Cardiac muscle cell (in vitro differentiated cells and primary cell): ENCODE results near the gene ZMAT5. TPM values are rescaled to one million over a fixed set of nuclear protein-coding genes. Genes with fewer than 3 reads are reported as not detected.

Source experiments
- DNase-seq, 2 donors: peaks; one replicate each; pipeline versions ENCODE4 v3.0.0 to v3.0.0-alpha.2; 2010 to 2017; ENCODE audit warnings: low read depth in 1 of 2, low spot score in 1 of 2
- H3K27ac ChIP-seq: fragments of 200-600 bp; sonication (generic); 2 replicates; pipeline ENCODE4 v1.5.1; 2016
- H3K27me3 ChIP-seq: fragments of 200-600 bp; sonication (generic); 2 replicates; pipeline ENCODE4 v1.6.0; 2016; ENCODE audit warnings: control low read depth
- H3K36me3 ChIP-seq: fragments of 200-600 bp; sonication (generic); 2 replicates; pipeline ENCODE4 v1.5.1; 2016; ENCODE audit warnings: control low read depth
- H3K4me1 ChIP-seq: fragments of 200-600 bp; sonication (generic); 2 replicates; pipeline ENCODE4 v1.8.1; 2017; ENCODE audit warnings: low read depth, mild to moderate bottlenecking, mixed run types
- H3K4me3 ChIP-seq: fragments of 200-600 bp; sonication (generic); 2 replicates; pipeline ENCODE4 v1.5.1; 2016; ENCODE audit warnings: mild to moderate bottlenecking
- H3K9me3 ChIP-seq: fragments of 200-600 bp; sonication (generic); 2 replicates; pipeline ENCODE4 v1.5.1; 2017; ENCODE audit warnings: low read depth, mild to moderate bottlenecking, control low read depth
- polyA plus RNA-seq: library from polyadenylated mRNA; unstranded; fragments of >200 nt; fragmentation: Nextera tagmentation; extraction: Ambion mirVana; gene quantifications from 2 replicates; pipeline ENCODE4 v1.2.1, GENCODE V29; 2016
- total RNA-seq: library from RNA; depleted of rRNA; stranded (reverse); fragments of >200 nt; gene quantifications from 2 replicates; pipeline ENCODE4 v1.2.3, GENCODE V29; 2016
- TF ChIP-seq, protein P1 (sequence below): IDR thresholded peaks from 2 replicates; pipeline ENCODE4 v1.5.1; 2012; ENCODE audit warnings: low read depth, mild to moderate bottlenecking, low read length

ZMAT5 gene
- total and polyA plus RNA-seq, 2 experiments from 2014 or later: 40.5 to 76.1 TPM

DNA sequence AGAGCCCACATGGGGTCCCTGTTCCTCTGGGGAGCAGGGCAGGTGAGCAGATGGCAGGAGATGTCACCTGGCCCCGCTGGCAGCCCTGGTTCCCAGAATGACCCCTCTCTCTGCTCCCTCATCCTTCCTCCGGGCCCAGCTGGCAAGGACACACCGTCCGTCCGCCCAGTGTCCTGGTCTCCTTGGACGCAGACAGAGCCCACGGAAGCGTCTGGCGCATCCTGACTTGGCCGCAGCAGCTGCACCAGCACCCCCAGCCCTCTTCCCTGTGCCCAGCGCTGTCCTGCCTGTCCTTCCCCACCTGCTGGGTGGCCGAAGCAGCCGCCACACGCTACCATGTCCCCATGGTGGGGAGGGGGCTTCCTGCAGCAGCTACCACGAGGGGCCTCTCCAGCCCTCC is 56.6 kb downstream of the ZMAT5 start:
- no peak for DNase-seq
- Histone ChIP-seq H3K4me3 (no peak overlapping the region), H3K36me3 (no peaks in the 10 kb centered on the region), H3K4me1 (no peaks in the 10 kb centered on the region), H3K9me3 (no peaks in the 10 kb centered on the region), H3K27ac (no peak overlapping the region), H3K27me3 (peaks cover 24% of the 10 kb centered on the region)
- TF ChIP-seq, protein P1, sequence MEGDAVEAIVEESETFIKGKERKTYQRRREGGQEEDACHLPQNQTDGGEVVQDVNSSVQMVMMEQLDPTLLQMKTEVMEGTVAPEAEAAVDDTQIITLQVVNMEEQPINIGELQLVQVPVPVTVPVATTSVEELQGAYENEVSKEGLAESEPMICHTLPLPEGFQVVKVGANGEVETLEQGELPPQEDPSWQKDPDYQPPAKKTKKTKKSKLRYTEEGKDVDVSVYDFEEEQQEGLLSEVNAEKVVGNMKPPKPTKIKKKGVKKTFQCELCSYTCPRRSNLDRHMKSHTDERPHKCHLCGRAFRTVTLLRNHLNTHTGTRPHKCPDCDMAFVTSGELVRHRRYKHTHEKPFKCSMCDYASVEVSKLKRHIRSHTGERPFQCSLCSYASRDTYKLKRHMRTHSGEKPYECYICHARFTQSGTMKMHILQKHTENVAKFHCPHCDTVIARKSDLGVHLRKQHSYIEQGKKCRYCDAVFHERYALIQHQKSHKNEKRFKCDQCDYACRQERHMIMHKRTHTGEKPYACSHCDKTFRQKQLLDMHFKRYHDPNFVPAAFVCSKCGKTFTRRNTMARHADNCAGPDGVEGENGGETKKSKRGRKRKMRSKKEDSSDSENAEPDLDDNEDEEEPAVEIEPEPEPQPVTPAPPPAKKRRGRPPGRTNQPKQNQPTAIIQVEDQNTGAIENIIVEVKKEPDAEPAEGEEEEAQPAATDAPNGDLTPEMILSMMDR: no peak

GRCh38 chr22:29707471-29707870 is 59.3 kb downstream of the ZMAT5 start:
- no peaks in the 10 kb centered on the region for H3K4me1 ChIP-seq
- H3K27ac ChIP-seq: no peak overlapping the region

DNA sequence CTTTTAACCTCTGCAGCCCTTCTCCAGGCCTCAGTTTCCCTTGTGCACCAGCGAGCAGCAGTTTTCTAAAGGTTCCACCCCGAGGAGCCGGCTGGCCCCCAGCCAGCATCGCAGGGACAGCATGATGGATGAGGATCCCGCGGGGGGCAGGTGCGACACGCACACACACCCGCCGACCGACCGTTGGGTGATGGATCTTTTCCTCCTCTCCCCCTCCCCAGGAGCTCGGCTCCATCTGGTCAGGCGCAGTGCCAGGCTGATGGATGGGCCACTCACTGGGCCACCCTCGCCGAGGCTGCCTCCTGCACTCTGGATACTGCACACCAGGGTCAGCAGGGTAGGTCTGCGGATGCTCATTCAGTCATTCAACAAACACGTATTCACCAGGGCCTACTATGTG is 59.8 kb downstream of the ZMAT5 start:
- Histone ChIP-seq H3K36me3 (no peaks in the 10 kb centered on the region), H3K9me3 (no peaks in the 10 kb centered on the region), H3K4me1 (no peaks in the 10 kb centered on the region), H3K4me3 (no peak overlapping the region), H3K27ac (no peak overlapping the region), H3K27me3 (peaks cover 34% of the 10 kb centered on the region)
- DNase-seq: no peak
- TF ChIP-seq, protein P1: no peak

More at GRCh38 chr22:29707471-29707870, 59.3 kb downstream of the ZMAT5 start:
- Histone ChIP-seq H3K9me3 (no peaks in the 10 kb centered on the region), H3K36me3 (no peaks in the 10 kb centered on the region), H3K4me3 (no peak overlapping the region), H3K27me3 (peaks cover 29% of the 10 kb centered on the region)
- no peak for DNase-seq
- TF ChIP-seq, protein P1: no peak

DNA sequence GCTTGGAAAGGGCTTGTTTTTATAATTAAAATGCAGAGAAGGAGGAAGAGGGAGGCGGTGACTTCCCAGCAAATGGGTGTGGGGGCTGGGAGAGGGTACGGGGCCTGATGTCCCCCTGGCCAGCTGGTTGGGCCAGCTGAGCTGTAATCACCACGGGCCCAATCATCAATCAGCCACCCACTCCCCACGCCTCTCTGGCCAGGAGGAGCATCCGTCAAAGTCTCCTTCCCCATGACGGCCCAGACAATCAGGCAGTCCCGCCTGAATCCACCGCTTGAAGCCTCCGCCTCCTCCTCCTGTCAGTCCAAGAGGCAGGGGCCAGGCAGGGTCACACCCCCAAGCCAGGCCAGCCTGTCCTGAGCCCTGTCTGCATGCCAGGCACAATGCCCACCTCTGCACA is 60.3 kb downstream of the ZMAT5 start:
- peaks cover 39% of the 10 kb centered on the region for H3K27me3 ChIP-seq
- H3K9me3 ChIP-seq: no peaks in the 10 kb centered on the region
- no peak overlapping the region for H3K27ac ChIP-seq
- TF ChIP-seq, protein P1: no peak
- H3K4me3 ChIP-seq: no peak overlapping the region
- H3K4me1 ChIP-seq: no peaks in the 10 kb centered on the region
- H3K36me3 ChIP-seq: no peaks in the 10 kb centered on the region
- no peak for DNase-seq

DNA sequence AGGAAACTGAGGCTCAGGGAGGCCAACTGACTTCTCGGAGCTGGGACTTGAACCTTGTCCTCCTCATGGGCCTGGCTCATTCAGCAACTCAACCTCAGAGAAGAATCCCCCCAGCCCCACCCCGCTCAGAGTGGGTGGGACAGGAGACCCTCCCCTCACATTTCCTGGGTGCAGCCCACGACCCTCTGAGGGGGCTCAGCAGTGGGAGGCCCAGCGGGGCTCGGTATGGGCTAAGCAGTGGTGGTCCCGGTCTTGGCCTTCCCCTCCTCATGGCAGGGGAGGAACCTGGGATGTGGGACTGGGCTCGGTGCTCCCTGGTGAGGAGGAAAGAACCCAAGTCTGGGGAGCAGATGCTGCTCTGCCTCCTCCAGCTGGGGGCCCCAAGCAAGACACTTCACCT is 61.2 kb downstream of the ZMAT5 start:
- H3K4me1 ChIP-seq: no peaks in the 10 kb centered on the region
- no peak for DNase-seq
- H3K9me3 ChIP-seq: no peaks in the 10 kb centered on the region
- TF ChIP-seq, protein P1: no peak
- no peaks in the 10 kb centered on the region for H3K36me3 ChIP-seq
- no peak overlapping the region for H3K27ac ChIP-seq
- H3K27me3 ChIP-seq: peaks cover 38% of the 10 kb centered on the region
- no peak overlapping the region for H3K4me3 ChIP-seq
